ENCODE data around the gene UBASH3A.

UBASH3A gene

GRCh38 chr21:42435401-42435800, 31.7 kb downstream of the UBASH3A start:
- Histone ChIP-seq H3K4me1 (ENCODE audit: control extremely low read depth in 1 of 4, control insufficient read depth in 4 of 4, insufficient read depth in 4 of 4, low read length in 3 of 4) (no peaks in the 10 kb centered on the region), H3K36me3 (ENCODE audit: control insufficient read depth in 4 of 4, insufficient read depth in 4 of 4, low read length in 3 of 4) (no peaks in the 10 kb centered on the region), H3K4me3 (ENCODE audit: control insufficient read depth in 1 of 7, extremely low read depth in 1 of 7, insufficient read depth in 4 of 7, low read depth in 2 of 7, low read length in 6 of 7) (no peak overlapping the region), H3K9me3 (ENCODE audit: control extremely low read depth in 1 of 5, control insufficient read depth in 4 of 5, insufficient read depth in 2 of 5, low read depth in 1 of 5, low read length in 4 of 5) (peaks cover 0 to 13% (median 10%) of the 10 kb centered on the region in 5 experiments), H3K27ac (ENCODE audit: insufficient read depth in 1 of 2, low read depth in 1 of 2, low read length in 2 of 2, poor library complexity in 1 of 2, severe bottlenecking in 2 of 2) (no peak overlapping the region), H3K27me3 (replicated peaks in 2 of 5; ENCODE audit: control insufficient read depth in 4 of 5, insufficient read depth in 5 of 5, low read length in 4 of 5) (peaks cover 0 to 2% (median 0%) of the 10 kb centered on the region in 5 experiments)
- ChIA-PET CTCF (interaction anchor here (0.9 kb wide), 1 partner anchor 13 kb away, joined by 3 read pairs; no protein-coding TSS in a partner anchor), POLR2A (no interaction called here)
- DNase-seq = no peak
- 67% methylated on average over 3 of the region's 4 CpGs for WGBS (ENCODE audit: insufficient coverage)

GRCh38 chr21:42435833-42436232, 32.1 kb downstream of the UBASH3A start:
- Histone ChIP-seq H3K27me3 (replicated peaks in 2 of 5; ENCODE audit: control insufficient read depth in 4 of 5, insufficient read depth in 5 of 5, low read length in 4 of 5) (peaks cover 0 to 2% (median 0%) of the 10 kb centered on the region in 5 experiments), H3K27ac (ENCODE audit: insufficient read depth in 1 of 2, low read depth in 1 of 2, low read length in 2 of 2, poor library complexity in 1 of 2, severe bottlenecking in 2 of 2) (no peak overlapping the region), H3K4me1 (ENCODE audit: control extremely low read depth in 1 of 4, control insufficient read depth in 4 of 4, insufficient read depth in 4 of 4, low read length in 3 of 4) (no peaks in the 10 kb centered on the region), H3K4me3 (ENCODE audit: control insufficient read depth in 1 of 7, extremely low read depth in 1 of 7, insufficient read depth in 4 of 7, low read depth in 2 of 7, low read length in 6 of 7) (no peak overlapping the region), H3K9me3 (ENCODE audit: control extremely low read depth in 1 of 5, control insufficient read depth in 4 of 5, insufficient read depth in 2 of 5, low read depth in 1 of 5, low read length in 4 of 5) (peaks cover 0 to 13% (median 10%) of the 10 kb centered on the region in 5 experiments), H3K36me3 (ENCODE audit: control insufficient read depth in 4 of 4, insufficient read depth in 4 of 4, low read length in 3 of 4) (no peaks in the 10 kb centered on the region)
- ChIA-PET CTCF (interaction anchor here (0.9 to 1.6 kb wide), 2 partner anchors 11 to 13 kb away, joined by 3 to 7 read pairs; no protein-coding TSS in a partner anchor), POLR2A (no interaction called here)
- DNase-seq = no peak

GRCh38 chr21:42436914-42437313, 33.2 kb downstream of the UBASH3A start:
- no peak overlapping the region for H3K4me3 ChIP-seq (ENCODE audit: control insufficient read depth in 1 of 7, extremely low read depth in 1 of 7, insufficient read depth in 4 of 7, low read depth in 2 of 7, low read length in 6 of 7)
- H3K4me1 ChIP-seq (ENCODE audit: control extremely low read depth in 1 of 4, control insufficient read depth in 4 of 4, insufficient read depth in 4 of 4, low read length in 3 of 4) = no peaks in the 10 kb centered on the region
- H3K9me3 ChIP-seq (ENCODE audit: control extremely low read depth in 1 of 5, control insufficient read depth in 4 of 5, insufficient read depth in 2 of 5, low read depth in 1 of 5, low read length in 4 of 5) = peaks cover 0 to 13% (median 10%) of the 10 kb centered on the region in 5 experiments
- DNase-seq = no peak
- H3K27me3 ChIP-seq (replicated peaks in 2 of 5; ENCODE audit: control insufficient read depth in 4 of 5, insufficient read depth in 5 of 5, low read length in 4 of 5) = no peaks in the 10 kb centered on the region
- H3K27ac ChIP-seq (ENCODE audit: insufficient read depth in 1 of 2, low read depth in 1 of 2, low read length in 2 of 2, poor library complexity in 1 of 2, severe bottlenecking in 2 of 2) = no peak overlapping the region
- H3K36me3 ChIP-seq (ENCODE audit: control insufficient read depth in 4 of 4, insufficient read depth in 4 of 4, low read length in 3 of 4) = no peaks in the 10 kb centered on the region
- POLR2A ChIA-PET = no interaction called here
- CTCF ChIA-PET = interaction anchor here (1.6 kb wide), 1 partner anchor 12 kb away, joined by 7 read pairs; no protein-coding TSS in a partner anchor

- CTCF ChIA-PET = interaction anchor here (1.6 kb wide), 1 partner anchor 13 kb away, joined by 7 read pairs; no protein-coding TSS in a partner anchor
Observed at GRCh38 chr21:42437786-42438185, 34.1 kb downstream of the UBASH3A start.

GRCh38 chr21:42438316-42439205, 34.9 kb downstream of the UBASH3A start:
- no peaks in the 10 kb centered on the region for H3K27me3 ChIP-seq (replicated peaks in 2 of 5; ENCODE audit: control insufficient read depth in 4 of 5, insufficient read depth in 5 of 5, low read length in 4 of 5)
- no peaks in the 10 kb centered on the region for H3K4me1 ChIP-seq (ENCODE audit: control extremely low read depth in 1 of 4, control insufficient read depth in 4 of 4, insufficient read depth in 4 of 4, low read length in 3 of 4)
- no peaks in the 10 kb centered on the region for H3K36me3 ChIP-seq (ENCODE audit: control insufficient read depth in 4 of 4, insufficient read depth in 4 of 4, low read length in 3 of 4)
- WGBS (ENCODE audit: insufficient coverage) = 95% methylated on average over 24 of the region's 25 CpGs
- CTCF ChIA-PET = interaction anchor here (0.8 kb wide), 1 partner anchor 119 kb away, joined by 3 read pairs; no protein-coding TSS in a partner anchor
- no peak overlapping the region for H3K27ac ChIP-seq (ENCODE audit: insufficient read depth in 1 of 2, low read depth in 1 of 2, low read length in 2 of 2, poor library complexity in 1 of 2, severe bottlenecking in 2 of 2)
- H3K9me3 ChIP-seq (ENCODE audit: control extremely low read depth in 1 of 5, control insufficient read depth in 4 of 5, insufficient read depth in 2 of 5, low read depth in 1 of 5, low read length in 4 of 5) = peaks cover 0 to 5% (median 0%) of the 10 kb centered on the region in 5 experiments
- H3K4me3 ChIP-seq (ENCODE audit: control insufficient read depth in 1 of 7, extremely low read depth in 1 of 7, insufficient read depth in 4 of 7, low read depth in 2 of 7, low read length in 6 of 7) = no peak overlapping the region
- POLR2A ChIA-PET = no interaction called here
- DNase-seq = no peak

More at GRCh38 chr21:42437786-42438185, 34.1 kb downstream of the UBASH3A start:
- Histone ChIP-seq H3K27ac (ENCODE audit: insufficient read depth in 1 of 2, low read depth in 1 of 2, low read length in 2 of 2, poor library complexity in 1 of 2, severe bottlenecking in 2 of 2) (no peak overlapping the region), H3K4me1 (ENCODE audit: control extremely low read depth in 1 of 4, control insufficient read depth in 4 of 4, insufficient read depth in 4 of 4, low read length in 3 of 4) (no peaks in the 10 kb centered on the region), H3K9me3 (ENCODE audit: control extremely low read depth in 1 of 5, control insufficient read depth in 4 of 5, insufficient read depth in 2 of 5, low read depth in 1 of 5, low read length in 4 of 5) (peaks cover 0 to 5% (median 1%) of the 10 kb centered on the region in 5 experiments), H3K36me3 (ENCODE audit: control insufficient read depth in 4 of 4, insufficient read depth in 4 of 4, low read length in 3 of 4) (no peaks in the 10 kb centered on the region), H3K4me3 (ENCODE audit: control insufficient read depth in 1 of 7, extremely low read depth in 1 of 7, insufficient read depth in 4 of 7, low read depth in 2 of 7, low read length in 6 of 7) (no peak overlapping the region), H3K27me3 (replicated peaks in 2 of 5; ENCODE audit: control insufficient read depth in 4 of 5, insufficient read depth in 5 of 5, low read length in 4 of 5) (no peaks in the 10 kb centered on the region)
- 78% methylated on average over 8 of the region's 8 CpGs for WGBS (ENCODE audit: insufficient coverage)
- no peak for DNase-seq
- POLR2A ChIA-PET = no interaction called here

GRCh38 chr21:42439284-42440186, 35.8 kb downstream of the UBASH3A start:
- Histone ChIP-seq H3K27me3 (replicated peaks in 2 of 5; ENCODE audit: control insufficient read depth in 4 of 5, insufficient read depth in 5 of 5, low read length in 4 of 5) (no peaks in the 10 kb centered on the region), H3K9me3 (ENCODE audit: control extremely low read depth in 1 of 5, control insufficient read depth in 4 of 5, insufficient read depth in 2 of 5, low read depth in 1 of 5, low read length in 4 of 5) (peaks cover 0 to 5% (median 0%) of the 10 kb centered on the region in 5 experiments), H3K36me3 (ENCODE audit: control insufficient read depth in 4 of 4, insufficient read depth in 4 of 4, low read length in 3 of 4) (no peaks in the 10 kb centered on the region), H3K4me1 (ENCODE audit: control extremely low read depth in 1 of 4, control insufficient read depth in 4 of 4, insufficient read depth in 4 of 4, low read length in 3 of 4) (no peaks in the 10 kb centered on the region), H3K4me3 (ENCODE audit: control insufficient read depth in 1 of 7, extremely low read depth in 1 of 7, insufficient read depth in 4 of 7, low read depth in 2 of 7, low read length in 6 of 7) (no peak overlapping the region), H3K27ac (ENCODE audit: insufficient read depth in 1 of 2, low read depth in 1 of 2, low read length in 2 of 2, poor library complexity in 1 of 2, severe bottlenecking in 2 of 2) (no peak overlapping the region)
- POLR2A ChIA-PET = no interaction called here
- CTCF ChIA-PET = interaction anchor here (0.8 kb wide), 1 partner anchor 120 kb away, joined by 3 read pairs; no protein-coding TSS in a partner anchor
- DNase-seq = no peak
- WGBS (ENCODE audit: insufficient coverage) = 92% methylated on average over 16 of the region's 17 CpGs

Measured in common myeloid progenitor, CD34-positive (primary cell).